Measurements from ENCODE around the gene KIF21A. TPM values are rescaled to one million over a fixed set of nuclear protein-coding genes. Genes with fewer than 3 reads are reported as not detected.

The KIF21A gene
- total RNA-seq, 2 donors from 2014 or later = 32.3 to 35.3 TPM

DNA sequence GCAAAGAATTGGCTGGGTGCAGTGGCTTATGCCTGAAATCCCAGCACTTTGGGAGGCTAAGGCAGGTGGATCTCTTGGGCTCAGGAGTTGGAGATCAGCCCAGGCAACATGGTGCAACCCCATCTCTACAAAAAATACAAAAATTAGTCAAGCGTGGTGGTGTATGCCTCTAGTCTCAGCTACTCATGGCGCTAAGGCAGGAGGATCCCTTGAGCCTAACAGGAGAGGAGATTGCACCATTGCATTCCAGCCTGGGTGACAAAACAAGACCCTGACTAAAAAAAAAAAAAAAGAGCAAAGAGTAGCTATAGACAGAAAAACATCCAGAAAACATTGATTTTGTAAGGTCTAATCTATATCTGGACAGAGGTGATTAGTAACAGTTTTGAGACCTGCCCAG is 25.0 kb downstream of the KIF21A start:
- H3K27me3 Mint-ChIP-seq (ENCODE audit: insufficient read depth) = peaks cover 14% of the 10 kb centered on the region
- no peak for DNase-seq
- Histone ChIP-seq H3K36me3 (ENCODE audit: control insufficient read depth, insufficient read depth, low read length) (no peaks in the 10 kb centered on the region), H3K4me1 (ENCODE audit: control insufficient read depth, insufficient read depth, low read length) (no peaks in the 10 kb centered on the region), H3K9me3 (ENCODE audit: control insufficient read depth, low read length) (no peaks in the 10 kb centered on the region), H3K4me3 (ENCODE audit: low read length) (no peak overlapping the region), H3K27ac (ENCODE audit: low read depth, low read length) (no peak overlapping the region), H3K9ac (ENCODE audit: extremely low read depth, low read length, poor library complexity, severe bottlenecking) (no peak overlapping the region), H3K27me3 (ENCODE audit: control insufficient read depth, insufficient read depth, low read length, poor library complexity, severe bottlenecking) (no peaks in the 10 kb centered on the region)
- H3K4me3 Mint-ChIP-seq = no peak overlapping the region
- WGBS, 2 experiments (ENCODE audit: insufficient coverage in 1 of 2, insufficient read length in 1 of 2) = 95 to 100% methylated on average over 1 to 2 of the region's 2 CpGs
- H3K4me1 Mint-ChIP-seq = peaks cover 4% of the 10 kb centered on the region
- H3K9me3 Mint-ChIP-seq = no peaks in the 10 kb centered on the region
- H3K36me3 Mint-ChIP-seq (ENCODE audit: low read depth) = peaks cover 11% of the 10 kb centered on the region
- H3K27ac Mint-ChIP-seq = no peak overlapping the region
- TF ChIP-seq, protein P1, sequence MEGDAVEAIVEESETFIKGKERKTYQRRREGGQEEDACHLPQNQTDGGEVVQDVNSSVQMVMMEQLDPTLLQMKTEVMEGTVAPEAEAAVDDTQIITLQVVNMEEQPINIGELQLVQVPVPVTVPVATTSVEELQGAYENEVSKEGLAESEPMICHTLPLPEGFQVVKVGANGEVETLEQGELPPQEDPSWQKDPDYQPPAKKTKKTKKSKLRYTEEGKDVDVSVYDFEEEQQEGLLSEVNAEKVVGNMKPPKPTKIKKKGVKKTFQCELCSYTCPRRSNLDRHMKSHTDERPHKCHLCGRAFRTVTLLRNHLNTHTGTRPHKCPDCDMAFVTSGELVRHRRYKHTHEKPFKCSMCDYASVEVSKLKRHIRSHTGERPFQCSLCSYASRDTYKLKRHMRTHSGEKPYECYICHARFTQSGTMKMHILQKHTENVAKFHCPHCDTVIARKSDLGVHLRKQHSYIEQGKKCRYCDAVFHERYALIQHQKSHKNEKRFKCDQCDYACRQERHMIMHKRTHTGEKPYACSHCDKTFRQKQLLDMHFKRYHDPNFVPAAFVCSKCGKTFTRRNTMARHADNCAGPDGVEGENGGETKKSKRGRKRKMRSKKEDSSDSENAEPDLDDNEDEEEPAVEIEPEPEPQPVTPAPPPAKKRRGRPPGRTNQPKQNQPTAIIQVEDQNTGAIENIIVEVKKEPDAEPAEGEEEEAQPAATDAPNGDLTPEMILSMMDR (conservative IDR thresholded peaks at IDR 0.05) = no peak

DNA sequence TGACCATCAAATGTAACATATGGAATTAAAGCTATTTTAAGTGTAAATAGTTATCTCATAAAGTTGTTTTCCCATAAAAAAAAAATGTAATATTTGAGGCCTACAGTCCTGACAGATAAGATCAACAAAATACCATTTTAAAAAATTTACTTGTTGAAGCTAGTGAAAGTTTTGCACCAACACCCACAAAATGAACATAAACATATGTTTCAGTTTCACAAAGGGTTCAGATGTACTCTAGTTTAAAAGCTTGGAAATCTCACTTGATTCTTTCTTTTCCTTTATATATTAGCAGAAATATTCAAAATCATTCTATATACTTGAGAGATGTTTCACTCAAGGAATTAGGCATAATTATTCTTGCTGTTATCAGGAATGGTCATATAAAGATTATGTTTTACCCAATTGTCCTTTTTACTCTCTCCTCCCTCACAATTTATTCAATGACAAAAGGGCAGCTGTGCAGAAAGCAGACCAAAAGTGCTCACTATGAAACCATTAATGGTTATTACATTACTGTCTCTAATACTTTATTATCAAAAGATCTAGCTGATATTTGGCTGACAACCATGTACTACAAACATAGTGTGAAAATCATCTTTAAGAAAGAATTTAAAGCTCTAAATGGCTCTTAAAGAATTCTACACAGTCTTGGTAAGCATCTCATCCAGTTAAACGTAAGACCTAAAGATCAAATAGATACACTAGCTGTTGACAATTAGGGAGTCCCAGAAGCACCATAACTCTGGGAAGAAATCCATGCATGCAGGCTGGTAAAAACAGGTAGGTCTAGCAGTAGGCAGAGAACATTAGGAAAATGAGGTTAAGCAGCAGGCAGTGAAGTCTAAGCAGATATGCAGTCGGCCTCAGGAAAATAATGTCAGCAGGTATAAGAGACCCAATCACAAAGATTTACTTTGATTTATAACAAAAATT is 28.8 kb downstream of the KIF21A start:
- Mint-ChIP-seq H3K27me3 (ENCODE audit: insufficient read depth) (peaks cover 21% of the 10 kb centered on the region), H3K9me3 (no peaks in the 10 kb centered on the region)

DNA sequence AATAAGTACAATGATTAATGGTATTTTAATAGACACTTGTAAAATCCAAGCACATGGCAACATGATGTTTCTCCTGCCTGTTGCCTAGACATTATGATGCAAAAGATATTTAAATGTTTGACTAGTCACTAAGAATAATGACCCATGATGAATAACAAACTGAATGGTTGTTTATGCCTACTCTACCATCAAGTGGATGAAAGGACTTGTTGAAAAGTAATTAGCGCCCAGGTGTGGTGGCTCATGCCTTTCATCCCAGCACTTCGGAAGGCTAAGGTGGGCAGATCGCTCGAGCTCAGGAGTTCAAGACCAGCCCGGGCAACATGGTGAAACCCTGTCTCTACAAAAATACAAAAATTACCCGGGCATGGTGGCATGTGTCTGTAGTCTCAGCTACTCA is 30.7 kb downstream of the KIF21A start:
- Histone ChIP-seq H3K4me1 (ENCODE audit: control insufficient read depth, insufficient read depth, low read length) (no peaks in the 10 kb centered on the region), H3K9me3 (ENCODE audit: control insufficient read depth, low read length) (no peaks in the 10 kb centered on the region), H3K27ac (ENCODE audit: low read depth, low read length) (no peak overlapping the region), H3K9ac (ENCODE audit: extremely low read depth, low read length, poor library complexity, severe bottlenecking) (no peak overlapping the region), H3K27me3 (ENCODE audit: control insufficient read depth, insufficient read depth, low read length, poor library complexity, severe bottlenecking) (no peaks in the 10 kb centered on the region), H3K36me3 (ENCODE audit: control insufficient read depth, insufficient read depth, low read length) (no peaks in the 10 kb centered on the region), H3K4me3 (ENCODE audit: low read length) (no peak overlapping the region)
- WGBS, 2 experiments (ENCODE audit: insufficient coverage in 1 of 2, insufficient read length in 1 of 2) = 91% methylated on average over 5 to 6 of the region's 6 CpGs
- TF ChIP-seq, protein P1 (conservative IDR thresholded peaks at IDR 0.05) = no peak
- H3K27me3 Mint-ChIP-seq (ENCODE audit: insufficient read depth) = peaks cover 21% of the 10 kb centered on the region
- H3K27ac Mint-ChIP-seq = no peak overlapping the region
- no peaks in the 10 kb centered on the region for H3K9me3 Mint-ChIP-seq
- DNase-seq = peak; percentile 76
- H3K36me3 Mint-ChIP-seq (ENCODE audit: low read depth) = peaks cover 9% of the 10 kb centered on the region
- no peak overlapping the region for H3K4me3 Mint-ChIP-seq
- H3K4me1 Mint-ChIP-seq = peaks cover 10% of the 10 kb centered on the region

More for the DNA sequence above, 28.8 kb downstream of the KIF21A start:
- no peak overlapping the region for H3K4me3 Mint-ChIP-seq
- no peak overlapping the region for H3K9ac ChIP-seq (ENCODE audit: extremely low read depth, low read length, poor library complexity, severe bottlenecking)
- no peaks in the 10 kb centered on the region for H3K27me3 ChIP-seq (ENCODE audit: control insufficient read depth, insufficient read depth, low read length, poor library complexity, severe bottlenecking)
- no peaks in the 10 kb centered on the region for H3K4me1 ChIP-seq (ENCODE audit: control insufficient read depth, insufficient read depth, low read length)
- no peak overlapping the region for H3K27ac ChIP-seq (ENCODE audit: low read depth, low read length)
- no peaks in the 10 kb centered on the region for H3K36me3 ChIP-seq (ENCODE audit: control insufficient read depth, insufficient read depth, low read length)
- H3K36me3 Mint-ChIP-seq (ENCODE audit: low read depth) = peaks cover 9% of the 10 kb centered on the region
- H3K4me1 Mint-ChIP-seq = peaks cover 5% of the 10 kb centered on the region
- WGBS, 2 experiments (ENCODE audit: insufficient coverage in 1 of 2, insufficient read length in 1 of 2) = 94 to 100% methylated on average over 2 of the region's 2 CpGs
- DNase-seq = no peak
- no peak overlapping the region for H3K27ac Mint-ChIP-seq
- H3K9me3 ChIP-seq (ENCODE audit: control insufficient read depth, low read length) = no peaks in the 10 kb centered on the region
- H3K4me3 ChIP-seq (ENCODE audit: low read length) = no peak overlapping the region
- TF ChIP-seq, protein P1 (conservative IDR thresholded peaks at IDR 0.05) = no peak
